GM23338 (cell line): ENCODE data around the gene TGOLN2. TPM values are rescaled to one million over a fixed set of nuclear protein-coding genes. Genes with fewer than 3 reads are reported as not detected.

Source experiments
- ATAC-seq: fragments of 200-7000 bp; cut with Tn5 transposase; 3 replicates; pipeline ENCODE4 v1.9.1; 2020
- DNase-seq: peaks from one replicate; pipeline ENCODE4 v3.0.0-alpha.2; 2015; ENCODE audit warnings: low spot score
- H2AFZ ChIP-seq: fragments of 200-600 bp; sonication (generic); 2 replicates; pipeline ENCODE4 v1.8.0; 2016; ENCODE audit warnings: antibody characterized with exemption, mild to moderate bottlenecking, moderate library complexity
- H3F3A ChIP-seq: fragments of 200-600 bp; sonication (generic); replicated peaks from 2 replicates; pipeline ENCODE4 v1.8.0; 2017; ENCODE audit warnings: antibody characterized with exemption, mixed run types, low read depth
- H3K27ac ChIP-seq: fragments of 200-600 bp; sonication (generic); 2 replicates; pipeline ENCODE4 v1.6.1; 2016; ENCODE audit warnings: low read depth
- H3K27me3 ChIP-seq: fragments of 200-600 bp; sonication (generic); 2 replicates; pipeline ENCODE4 v1.8.0; 2016; ENCODE audit warnings: mild to moderate bottlenecking, mixed run types, moderate library complexity; ENCODE audit not compliant: insufficient read depth
- H3K36me3 ChIP-seq: fragments of 200-600 bp; sonication (generic); 2 replicates; pipeline ENCODE4 v1.8.0; 2016; ENCODE audit warnings: mild to moderate bottlenecking; ENCODE audit not compliant: insufficient read depth
- H3K4me1 ChIP-seq: fragments of 200-600 bp; sonication (generic); 2 replicates; pipeline ENCODE4 v1.8.0; 2016; ENCODE audit warnings: mild to moderate bottlenecking, moderate library complexity; ENCODE audit not compliant: insufficient read depth
- H3K4me2 ChIP-seq: fragments of 200-600 bp; sonication (generic); 2 replicates; pipeline ENCODE4 v1.7.1; 2017; ENCODE audit warnings: mixed run types
- H3K4me3 ChIP-seq: fragments of 200-600 bp; sonication (generic); 2 replicates; pipeline ENCODE4 v1.6.1; 2016; ENCODE audit warnings: mixed run types
- H3K79me2 ChIP-seq: fragments of 200-600 bp; sonication (generic); replicated peaks from 2 replicates; pipeline ENCODE4 v1.8.0; 2017; ENCODE audit warnings: mild to moderate bottlenecking; ENCODE audit not compliant: insufficient read depth
- H3K9me2 ChIP-seq: fragments of 200-600 bp; sonication (generic); 2 replicates; pipeline ENCODE4 v1.8.0; 2017; ENCODE audit not compliant: insufficient read depth
- H4K20me1 ChIP-seq: fragments of 200-600 bp; sonication (generic); replicated peaks from 2 replicates; pipeline ENCODE4 v1.8.0; 2017; ENCODE audit warnings: mild to moderate bottlenecking; ENCODE audit not compliant: insufficient read depth
- H3K27ac Mint-ChIP-seq: 2 replicates; pipeline ENCODE4 v1.8.0; 2020; ENCODE audit warnings: inconsistent platforms, mild to moderate bottlenecking, moderate library complexity, mixed read lengths
- H3K27me3 Mint-ChIP-seq: 3 replicates; pipeline ENCODE4 v1.8.0; 2022; ENCODE audit warnings: low read depth, mild to moderate bottlenecking, moderate library complexity, mixed read lengths, inconsistent platforms; ENCODE audit not compliant: insufficient read depth, poor library complexity
- H3K36me3 Mint-ChIP-seq: 3 replicates; pipeline ENCODE4 v1.8.0; 2021; ENCODE audit warnings: low read depth, mild to moderate bottlenecking, inconsistent platforms, moderate library complexity, mixed read lengths
- H3K4me1 Mint-ChIP-seq: 3 replicates; pipeline ENCODE4 v1.8.0; 2020; ENCODE audit warnings: mild to moderate bottlenecking, inconsistent platforms, mixed read lengths
- H3K4me3 Mint-ChIP-seq: 3 replicates; pipeline ENCODE4 v1.8.0; 2021; ENCODE audit warnings: moderate library complexity, mild to moderate bottlenecking, inconsistent platforms, mixed read lengths
- H3K9me3 Mint-ChIP-seq: 3 replicates; pipeline ENCODE4 v1.8.0; 2020; ENCODE audit warnings: moderate library complexity, mild to moderate bottlenecking, inconsistent platforms, mixed read lengths
- CREB1 ChIP-seq: fragments of 250-450 bp; sonication (Bioruptor Pico); IDR thresholded peaks from 2 replicates; pipeline ENCODE4 v1.5.0; 2020; ENCODE audit warnings: low read depth, mild to moderate bottlenecking, moderate library complexity
- ETS1 ChIP-seq: IDR thresholded peaks from 2 replicates; pipeline ENCODE4 v1.6.1; 2016; ENCODE audit warnings: antibody characterized with exemption
- EZH2 ChIP-seq: fragments of 200-600 bp; sonication (generic); IDR thresholded peaks from one replicate; pipeline ENCODE4 v1.8.0; 2017; ENCODE audit warnings: antibody characterized with exemption, mild to moderate bottlenecking, low read depth; ENCODE audit not compliant: unreplicated experiment
- REST ChIP-seq: IDR thresholded peaks from one replicate; pipeline ENCODE4 v1.6.1; 2018; ENCODE audit warnings: antibody characterized with exemption; ENCODE audit not compliant: unreplicated experiment
- ZNF331 ChIP-seq: fragments of 250-450 bp; sonication (Bioruptor Pico); IDR thresholded peaks from 2 replicates; pipeline ENCODE4 v1.5.0; 2020; ENCODE audit warnings: low read depth, mild to moderate bottlenecking, moderate library complexity
- ZNF462 ChIP-seq: fragments of 250-450 bp; sonication (Bioruptor Pico); IDR thresholded peaks from 2 replicates; pipeline ENCODE4 v1.5.0; 2020; ENCODE audit warnings: mild to moderate bottlenecking, moderate library complexity
- polyA plus RNA-seq: library from polyadenylated mRNA; unstranded; fragments of >200 nt; fragmentation: Nextera tagmentation; extraction: Ambion mirVana; gene quantifications from 2 replicates; pipeline ENCODE4 v1.2.1, GENCODE V29; 2016
- total RNA-seq: library from RNA; depleted of rRNA; stranded (reverse); fragments of >200 nt; shearing (Covaris generic); gene quantifications from 2 replicates; pipeline ENCODE4 v1.2.3, GENCODE V29; 2014

Gene TGOLN2
- total and polyA plus RNA-seq, 2 experiments from 2014 or later = 20.8 to 48.3 TPM

- Mint-ChIP-seq H3K27me3 (peaks cover 9% of the 10 kb centered on the region), H3K36me3 (peaks cover 69% of the 10 kb centered on the region), H3K9me3 (no peaks in the 10 kb centered on the region; the same call in 2 of the 3 replicates), H3K4me3 (peak overlapping the region; percentile 91; the same call in 2 of the 3 replicates), H3K4me1 (peaks cover 30% of the 10 kb centered on the region), H3K27ac (no peak overlapping the region)
- Histone ChIP-seq H3K4me2 (peak overlapping the region; percentile 84), H3K27me3 (no peaks in the 10 kb centered on the region), H2AFZ (no peak overlapping the region), H3K4me1 (peaks cover 26% of the 10 kb centered on the region), H3F3A (no peaks in the 10 kb centered on the region; the same call in 1 of the 2 replicates), H3K4me3 (peak overlapping the region; percentile 98), H3K79me2 (peaks cover 47% of the 10 kb centered on the region), H3K27ac (no peak overlapping the region), H3K36me3 (peaks cover 40% of the 10 kb centered on the region), H3K9me2 (no peaks in the 10 kb centered on the region), H4K20me1 (peaks cover 38% of the 10 kb centered on the region)
- ATAC-seq (no peak), DNase-seq (no peak)
- TF ChIP-seq EZH2 = no peak
- TF ChIP-seq REST = no peak
- no peak for TF ChIP-seq ZNF331 (CRISPR knock-in tag)
- no peak for TF ChIP-seq ETS1
These were observed 2.4 kb downstream of the TGOLN2 start for GRCh38 chr2:85325466-85325811.

- H3K27ac ChIP-seq = no peak overlapping the region
- no peak overlapping the region for H2AFZ ChIP-seq
- H3K36me3 ChIP-seq = peaks cover 44% of the 10 kb centered on the region
- peaks cover 51% of the 10 kb centered on the region for H3K79me2 ChIP-seq
- H3K4me2 ChIP-seq = peak overlapping the region; percentile 84
- H3K9me2 ChIP-seq = no peaks in the 10 kb centered on the region
- H3K4me3 ChIP-seq = peak overlapping the region; percentile 98
- ATAC-seq (no peak), DNase-seq (no peak)
- H3K36me3 Mint-ChIP-seq = peaks cover 71% of the 10 kb centered on the region
- peaks cover 41% of the 10 kb centered on the region for H4K20me1 ChIP-seq
- H3K4me1 Mint-ChIP-seq = peaks cover 30% of the 10 kb centered on the region
- no peaks in the 10 kb centered on the region; the same call in none of the 2 replicates for H3F3A ChIP-seq
- H3K4me3 Mint-ChIP-seq = peak overlapping the region; percentile 91; the same call in 2 of the 3 replicates
- no peak overlapping the region for H3K27ac Mint-ChIP-seq
- no peaks in the 10 kb centered on the region; the same call in 2 of the 3 replicates for H3K9me3 Mint-ChIP-seq
- peaks cover 26% of the 10 kb centered on the region for H3K4me1 ChIP-seq
- peaks cover 11% of the 10 kb centered on the region for H3K27me3 Mint-ChIP-seq
- H3K27me3 ChIP-seq = no peaks in the 10 kb centered on the region
- TF ChIP-seq ETS1 = no peak
- TF ChIP-seq CREB1 (CRISPR knock-in tag) = no peak
- no peak for TF ChIP-seq ZNF462 (CRISPR knock-in tag)
These were observed 2.9 kb downstream of the TGOLN2 start for GRCh38 chr2:85324639-85325465.
